Ishikawa (cell line): ENCODE measurements around the gene KCNAB2.

ENCODE experiments used
- CEBPB ChIP-seq: IDR thresholded peaks from 2 replicates; pipeline ENCODE4 v1.6.1; 2012
- CREB1 ChIP-seq: IDR thresholded peaks from 2 replicates; pipeline ENCODE4 v1.6.1; 2012; ENCODE audit warnings: low read depth
- EGR1 ChIP-seq: IDR thresholded peaks from 2 replicates; pipeline ENCODE4 v1.6.1; 2012
- EP300 ChIP-seq: IDR thresholded peaks from 2 replicates; pipeline ENCODE4 v1.6.1; 2012; ENCODE audit warnings: borderline replicate concordance
- FOXM1 ChIP-seq: IDR thresholded peaks from 2 replicates; pipeline ENCODE4 v1.6.1; 2012; ENCODE audit warnings: low read depth, borderline replicate concordance
- NFIC ChIP-seq: IDR thresholded peaks from 2 replicates; pipeline ENCODE4 v1.6.1; 2012
- RAD21 ChIP-seq: IDR thresholded peaks from 2 replicates; pipeline ENCODE4 v1.6.1; 2012; ENCODE audit warnings: low read depth
- TAF1 ChIP-seq: IDR thresholded peaks from 2 replicates; pipeline ENCODE4 v1.6.1; 2012; ENCODE audit warnings: low read depth, mild to moderate bottlenecking
- TCF12 ChIP-seq: IDR thresholded peaks from 2 replicates; pipeline ENCODE4 v1.6.1; 2012; ENCODE audit warnings: low read depth
- TEAD4 ChIP-seq: IDR thresholded peaks from 2 replicates; pipeline ENCODE4 v1.6.1; 2012
- USF1 ChIP-seq: IDR thresholded peaks from 2 replicates; pipeline ENCODE4 v1.6.1; 2012
- YY1 ChIP-seq: IDR thresholded peaks from 2 replicates; pipeline ENCODE4 v1.6.1; 2012; ENCODE audit warnings: low read depth
- ZBTB7A ChIP-seq: IDR thresholded peaks from 2 replicates; pipeline ENCODE4 v1.6.1; 2012; ENCODE audit warnings: low read depth
- TF ChIP-seq, protein P1 (sequence below): IDR thresholded peaks from 2 replicates; pipeline ENCODE4 v1.6.1; 2012
- TF ChIP-seq, protein P2 (sequence below): IDR thresholded peaks from 2 replicates; pipeline ENCODE4 v1.6.1; 2012; ENCODE audit warnings: low read depth, mild to moderate bottlenecking

The KCNAB2 gene

DNA sequence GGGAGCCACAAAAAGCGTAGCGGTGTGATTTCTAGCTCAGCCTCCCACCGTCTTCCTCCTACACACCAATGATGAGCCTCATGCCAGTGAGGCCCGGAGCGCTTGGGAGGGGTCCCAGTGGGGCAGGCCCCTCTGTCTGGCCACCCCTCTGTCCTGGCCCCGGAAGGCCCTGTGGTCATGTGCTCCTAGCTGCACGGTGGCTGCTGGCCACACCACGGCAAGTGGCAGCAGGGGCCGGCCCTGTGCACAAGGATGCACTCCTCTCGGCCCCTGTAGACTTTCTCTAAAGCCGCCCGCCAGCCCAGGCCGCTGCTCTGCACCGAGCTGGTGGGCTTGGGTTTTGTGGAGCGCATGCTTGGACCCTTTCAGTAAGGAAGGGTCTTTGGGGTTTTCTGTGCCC lies 53.6 kb downstream of the KCNAB2 start:
- no peak for TF ChIP-seq USF1
- no peak for TF ChIP-seq CEBPB
- TF ChIP-seq ZBTB7A: no peak
- TF ChIP-seq EP300: no peak
- no peak for TF ChIP-seq TEAD4
- TF ChIP-seq, protein P1, sequence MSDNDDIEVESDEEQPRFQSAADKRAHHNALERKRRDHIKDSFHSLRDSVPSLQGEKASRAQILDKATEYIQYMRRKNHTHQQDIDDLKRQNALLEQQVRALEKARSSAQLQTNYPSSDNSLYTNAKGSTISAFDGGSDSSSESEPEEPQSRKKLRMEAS: no peak
- TF ChIP-seq, protein P2, sequence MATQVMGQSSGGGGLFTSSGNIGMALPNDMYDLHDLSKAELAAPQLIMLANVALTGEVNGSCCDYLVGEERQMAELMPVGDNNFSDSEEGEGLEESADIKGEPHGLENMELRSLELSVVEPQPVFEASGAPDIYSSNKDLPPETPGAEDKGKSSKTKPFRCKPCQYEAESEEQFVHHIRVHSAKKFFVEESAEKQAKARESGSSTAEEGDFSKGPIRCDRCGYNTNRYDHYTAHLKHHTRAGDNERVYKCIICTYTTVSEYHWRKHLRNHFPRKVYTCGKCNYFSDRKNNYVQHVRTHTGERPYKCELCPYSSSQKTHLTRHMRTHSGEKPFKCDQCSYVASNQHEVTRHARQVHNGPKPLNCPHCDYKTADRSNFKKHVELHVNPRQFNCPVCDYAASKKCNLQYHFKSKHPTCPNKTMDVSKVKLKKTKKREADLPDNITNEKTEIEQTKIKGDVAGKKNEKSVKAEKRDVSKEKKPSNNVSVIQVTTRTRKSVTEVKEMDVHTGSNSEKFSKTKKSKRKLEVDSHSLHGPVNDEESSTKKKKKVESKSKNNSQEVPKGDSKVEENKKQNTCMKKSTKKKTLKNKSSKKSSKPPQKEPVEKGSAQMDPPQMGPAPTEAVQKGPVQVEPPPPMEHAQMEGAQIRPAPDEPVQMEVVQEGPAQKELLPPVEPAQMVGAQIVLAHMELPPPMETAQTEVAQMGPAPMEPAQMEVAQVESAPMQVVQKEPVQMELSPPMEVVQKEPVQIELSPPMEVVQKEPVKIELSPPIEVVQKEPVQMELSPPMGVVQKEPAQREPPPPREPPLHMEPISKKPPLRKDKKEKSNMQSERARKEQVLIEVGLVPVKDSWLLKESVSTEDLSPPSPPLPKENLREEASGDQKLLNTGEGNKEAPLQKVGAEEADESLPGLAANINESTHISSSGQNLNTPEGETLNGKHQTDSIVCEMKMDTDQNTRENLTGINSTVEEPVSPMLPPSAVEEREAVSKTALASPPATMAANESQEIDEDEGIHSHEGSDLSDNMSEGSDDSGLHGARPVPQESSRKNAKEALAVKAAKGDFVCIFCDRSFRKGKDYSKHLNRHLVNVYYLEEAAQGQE: no peak
- no peak for TF ChIP-seq TCF12
- no peak for TF ChIP-seq CREB1
- no peak for TF ChIP-seq NFIC
- TF ChIP-seq RAD21: no peak
- no peak for TF ChIP-seq TAF1
- no peak for TF ChIP-seq EGR1

- TF ChIP-seq TCF12: no peak
- peak; percentile 60 for TF ChIP-seq RAD21
These were observed 54.4 kb downstream of the KCNAB2 start for GRCh38 chr1:6099787-6100765.

DNA sequence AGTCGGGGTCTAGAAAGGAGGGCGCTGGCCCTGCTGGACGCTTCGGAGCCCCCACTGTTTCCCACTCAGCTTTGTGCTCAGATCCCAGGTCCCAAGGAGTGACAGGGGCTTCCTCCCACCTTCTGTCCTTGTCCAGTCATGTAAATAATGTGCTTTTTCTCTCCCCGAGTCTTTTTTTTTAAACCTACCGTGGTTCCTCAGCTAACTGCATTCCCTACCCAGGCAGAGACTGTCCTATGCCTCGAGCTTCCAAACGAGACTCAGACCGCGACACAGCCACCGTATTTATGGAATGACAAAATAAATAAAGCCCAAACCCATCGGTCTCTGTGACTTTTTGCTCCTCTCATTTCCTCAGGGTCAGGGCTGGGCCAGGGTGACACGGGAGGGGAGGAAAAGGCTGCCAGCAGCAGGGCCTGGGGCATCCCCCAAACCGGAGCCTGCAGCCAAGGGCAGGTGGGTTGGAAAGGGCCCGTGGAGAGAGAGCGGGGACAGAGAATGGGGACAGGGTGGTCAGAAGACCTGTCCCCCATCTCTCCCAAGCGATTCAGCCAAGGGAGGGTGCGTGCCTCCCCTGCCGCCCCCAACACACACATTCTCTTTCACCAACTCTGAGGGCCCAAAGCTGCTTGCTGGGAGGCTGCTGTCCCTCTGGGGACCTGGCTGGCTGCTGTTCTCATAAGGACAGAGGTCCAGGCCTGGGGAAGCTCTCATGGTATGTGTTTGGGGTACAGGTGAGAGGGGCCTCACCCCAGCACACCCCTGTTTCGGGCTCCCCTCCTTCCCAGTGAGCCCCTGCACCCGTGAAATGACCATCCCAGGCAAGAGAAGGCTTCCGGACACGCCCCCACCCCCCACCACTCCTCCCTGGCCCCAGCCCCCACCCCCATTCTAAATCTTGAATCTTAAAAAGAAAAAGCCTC lies 55.4 kb downstream of the KCNAB2 start:
- TF ChIP-seq EP300 (no peak), TCF12 (no peak), NFIC (no peak), TAF1 (no peak), CREB1 (no peak)

DNA sequence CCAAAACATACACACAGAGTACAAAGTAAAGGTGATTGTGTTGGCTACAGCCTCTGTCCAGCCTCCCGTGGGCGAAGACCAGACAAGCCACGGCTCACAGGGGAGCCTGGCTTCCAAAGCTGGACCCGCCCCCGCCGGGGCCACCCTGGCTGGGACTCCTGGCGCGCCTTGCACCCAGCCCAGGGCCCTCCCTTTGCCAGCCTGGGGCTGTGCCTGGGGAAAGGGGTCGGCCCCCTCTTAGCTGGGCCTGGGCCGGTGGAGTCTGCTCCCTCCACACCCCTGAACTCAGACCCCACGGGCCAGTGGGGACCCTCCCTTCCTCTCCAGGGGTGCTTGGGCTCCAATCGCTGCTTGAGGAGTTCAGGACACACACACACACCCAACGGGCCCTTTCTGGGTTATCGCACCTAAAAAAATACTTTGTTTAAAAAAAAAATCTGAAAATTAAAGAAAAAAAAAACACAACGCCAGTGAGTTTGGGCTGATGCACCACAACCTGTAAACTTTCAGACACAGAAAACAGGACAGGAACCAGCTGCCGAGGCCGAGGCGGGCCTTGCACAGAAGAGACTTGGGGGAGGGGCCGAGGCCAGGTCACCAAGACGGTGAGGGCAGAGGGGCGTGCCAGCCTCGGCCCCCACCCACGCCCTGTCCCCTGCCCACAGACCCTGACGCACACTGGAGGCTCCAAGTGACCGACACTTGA lies 56.3 kb downstream of the KCNAB2 start:
- no peak for TF ChIP-seq YY1

DNA sequence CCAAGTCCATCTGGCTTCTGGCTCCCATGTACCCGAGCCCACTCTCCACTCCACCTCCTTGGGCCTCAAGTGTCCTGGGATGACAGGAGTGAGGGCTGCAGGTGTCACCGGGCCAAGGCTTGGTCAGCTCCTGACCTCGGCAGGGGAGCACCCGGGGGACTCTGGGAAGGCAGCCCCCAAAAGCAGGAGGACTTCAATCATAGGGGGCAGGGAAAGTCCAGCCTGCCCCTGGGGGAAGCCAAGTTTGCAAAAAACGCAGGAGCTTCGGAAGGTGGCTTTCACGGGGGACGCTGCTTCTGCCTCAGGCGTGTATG lies 56.8 kb downstream of the KCNAB2 start:
- TF ChIP-seq ZBTB7A (no peak), EGR1 (no peak), CEBPB (no peak)

GRCh38 chr1:6103111-6103853 lies 57.6 kb downstream of the KCNAB2 start:
- TF ChIP-seq RAD21: no peak
- TF ChIP-seq CEBPB: no peak
- no peak for TF ChIP-seq ZBTB7A
- TF ChIP-seq NFIC: no peak
- no peak for TF ChIP-seq TEAD4
- TF ChIP-seq TCF12: no peak
- TF ChIP-seq YY1: no peak
- TF ChIP-seq, protein P1: no peak
- TF ChIP-seq FOXM1: no peak
- TF ChIP-seq CREB1: no peak
- TF ChIP-seq, protein P2: no peak
- no peak for TF ChIP-seq USF1
- TF ChIP-seq TAF1: no peak
- TF ChIP-seq EGR1: no peak
- TF ChIP-seq EP300: no peak
